Ishikawa (cell line): ENCODE data around the gene NSUN7.

Experiments used
- CEBPB ChIP-seq: IDR thresholded peaks from 2 replicates; pipeline ENCODE4 v1.6.1; 2012
- YY1 ChIP-seq: IDR thresholded peaks from 2 replicates; pipeline ENCODE4 v1.6.1; 2012; ENCODE audit warnings: low read depth

DNA sequence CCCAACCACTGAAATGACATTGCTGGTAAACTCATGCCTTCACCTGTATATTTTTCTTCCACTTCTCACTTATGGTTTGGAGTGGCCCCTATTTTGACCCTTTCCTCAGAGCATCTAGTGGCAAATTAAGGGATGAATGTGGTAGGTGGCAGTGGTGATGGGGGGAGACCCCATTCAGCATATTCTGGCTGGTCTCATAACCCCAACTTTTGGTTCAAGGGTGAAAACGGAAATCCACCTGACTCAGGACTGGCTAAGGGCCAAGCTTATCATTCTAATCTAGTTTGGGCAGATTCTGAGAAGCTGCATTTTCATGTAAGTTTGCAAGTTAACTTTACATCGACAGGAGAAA is 47.0 kb upstream of the NSUN7 start:
- TF ChIP-seq CEBPB (no peak), YY1 (no peak)
